Measurements from ENCODE around the gene IGF2BP1.

DNA sequence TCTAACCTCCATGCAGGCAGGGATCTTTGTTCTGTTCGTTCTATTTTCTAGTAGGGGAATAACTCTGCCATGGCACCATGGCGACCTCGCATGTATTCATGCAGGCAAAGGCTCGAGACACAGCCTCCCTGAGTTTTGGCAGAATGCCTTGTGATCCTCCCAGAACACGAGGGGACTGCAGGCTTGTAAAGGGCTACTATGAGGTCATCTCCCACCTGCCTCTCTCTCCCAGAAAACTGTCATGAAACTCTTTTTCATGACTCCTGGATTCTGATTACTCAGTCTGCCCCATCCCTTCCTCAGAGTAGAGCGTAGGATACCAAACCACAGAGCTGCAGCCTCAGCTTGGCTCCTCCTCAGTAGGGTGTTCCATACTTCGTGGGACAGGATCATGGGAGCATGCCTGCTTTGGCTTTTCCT lies 64.3 kb downstream of the IGF2BP1 start:
- TF ChIP-seq, protein P1, sequence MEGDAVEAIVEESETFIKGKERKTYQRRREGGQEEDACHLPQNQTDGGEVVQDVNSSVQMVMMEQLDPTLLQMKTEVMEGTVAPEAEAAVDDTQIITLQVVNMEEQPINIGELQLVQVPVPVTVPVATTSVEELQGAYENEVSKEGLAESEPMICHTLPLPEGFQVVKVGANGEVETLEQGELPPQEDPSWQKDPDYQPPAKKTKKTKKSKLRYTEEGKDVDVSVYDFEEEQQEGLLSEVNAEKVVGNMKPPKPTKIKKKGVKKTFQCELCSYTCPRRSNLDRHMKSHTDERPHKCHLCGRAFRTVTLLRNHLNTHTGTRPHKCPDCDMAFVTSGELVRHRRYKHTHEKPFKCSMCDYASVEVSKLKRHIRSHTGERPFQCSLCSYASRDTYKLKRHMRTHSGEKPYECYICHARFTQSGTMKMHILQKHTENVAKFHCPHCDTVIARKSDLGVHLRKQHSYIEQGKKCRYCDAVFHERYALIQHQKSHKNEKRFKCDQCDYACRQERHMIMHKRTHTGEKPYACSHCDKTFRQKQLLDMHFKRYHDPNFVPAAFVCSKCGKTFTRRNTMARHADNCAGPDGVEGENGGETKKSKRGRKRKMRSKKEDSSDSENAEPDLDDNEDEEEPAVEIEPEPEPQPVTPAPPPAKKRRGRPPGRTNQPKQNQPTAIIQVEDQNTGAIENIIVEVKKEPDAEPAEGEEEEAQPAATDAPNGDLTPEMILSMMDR (IDR thresholded peaks at IDR 0.05): no peak
- TF ChIP-seq EP300 (IDR thresholded peaks at IDR 0.05): no peak

Measured in sigmoid colon (tissue), 4 donors.